GM10266 (cell line): ENCODE results near the gene SPOP.

Source experiments
- DNase-seq: peaks from one replicate; pipeline ENCODE4 v3.0.0; 2012; ENCODE audit errors: extremely low spot score
- TF ChIP-seq, protein P1 (sequence below): IDR thresholded peaks from 2 replicates; pipeline ENCODE4 v1.5.1; 2012; ENCODE audit warnings: mild to moderate bottlenecking, low read depth; ENCODE audit not compliant: control insufficient read depth, insufficient read depth; ENCODE audit errors: missing control alignments

SPOP gene

DNA sequence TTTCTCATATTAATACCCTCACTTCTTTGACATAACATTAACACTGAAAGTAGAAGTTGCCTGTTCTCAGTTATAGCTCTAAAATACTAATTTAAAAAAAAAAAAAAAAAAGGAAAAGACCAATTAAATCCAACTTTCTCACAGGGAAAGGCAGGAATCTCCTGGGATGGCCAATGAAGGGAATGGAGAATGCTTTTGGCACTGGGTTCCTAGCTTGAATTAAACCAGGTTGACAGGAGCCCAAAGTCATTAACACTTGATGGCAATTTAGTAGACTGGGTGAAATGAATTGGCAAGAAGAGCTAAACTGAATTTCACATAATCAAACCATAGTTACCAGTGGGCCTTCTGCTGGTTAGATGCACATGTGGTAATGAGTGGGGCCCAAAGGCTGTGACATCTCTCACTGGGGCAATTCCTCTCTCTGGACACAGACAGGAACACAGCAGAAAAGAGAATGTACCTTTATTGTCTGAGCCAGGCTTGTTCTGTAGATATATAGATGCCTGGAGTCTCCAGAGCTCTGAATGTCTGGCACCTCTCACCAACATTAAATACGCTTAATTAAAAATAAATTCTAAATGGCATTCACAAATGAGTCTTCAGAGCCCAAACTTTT, 64.6 kb downstream of the SPOP start:
- TF ChIP-seq, protein P1, sequence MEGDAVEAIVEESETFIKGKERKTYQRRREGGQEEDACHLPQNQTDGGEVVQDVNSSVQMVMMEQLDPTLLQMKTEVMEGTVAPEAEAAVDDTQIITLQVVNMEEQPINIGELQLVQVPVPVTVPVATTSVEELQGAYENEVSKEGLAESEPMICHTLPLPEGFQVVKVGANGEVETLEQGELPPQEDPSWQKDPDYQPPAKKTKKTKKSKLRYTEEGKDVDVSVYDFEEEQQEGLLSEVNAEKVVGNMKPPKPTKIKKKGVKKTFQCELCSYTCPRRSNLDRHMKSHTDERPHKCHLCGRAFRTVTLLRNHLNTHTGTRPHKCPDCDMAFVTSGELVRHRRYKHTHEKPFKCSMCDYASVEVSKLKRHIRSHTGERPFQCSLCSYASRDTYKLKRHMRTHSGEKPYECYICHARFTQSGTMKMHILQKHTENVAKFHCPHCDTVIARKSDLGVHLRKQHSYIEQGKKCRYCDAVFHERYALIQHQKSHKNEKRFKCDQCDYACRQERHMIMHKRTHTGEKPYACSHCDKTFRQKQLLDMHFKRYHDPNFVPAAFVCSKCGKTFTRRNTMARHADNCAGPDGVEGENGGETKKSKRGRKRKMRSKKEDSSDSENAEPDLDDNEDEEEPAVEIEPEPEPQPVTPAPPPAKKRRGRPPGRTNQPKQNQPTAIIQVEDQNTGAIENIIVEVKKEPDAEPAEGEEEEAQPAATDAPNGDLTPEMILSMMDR: no peak

DNA sequence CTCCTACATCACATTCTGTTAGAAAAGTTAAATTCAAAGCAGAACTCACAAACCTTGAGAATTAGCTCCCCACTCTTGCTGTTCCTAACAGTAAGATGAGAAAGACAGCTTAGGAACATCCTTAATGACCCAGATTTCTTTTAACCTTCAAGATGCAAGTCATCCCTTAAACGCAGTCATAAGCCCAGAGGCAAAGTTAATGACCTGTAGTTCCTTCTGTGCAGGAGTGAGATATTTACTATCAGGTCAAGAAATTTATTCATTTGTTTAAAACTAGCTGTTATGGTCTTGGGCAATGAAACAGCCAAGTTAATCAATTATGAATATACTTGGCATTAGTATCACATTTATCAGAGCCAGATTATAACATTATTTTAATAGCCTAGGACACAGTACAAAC, 65.2 kb downstream of the SPOP start:
- DNase-seq: no peak
- TF ChIP-seq, protein P1: no peak

More for the DNA sequence above, 64.6 kb downstream of the SPOP start:
- DNase-seq: no peak

DNA sequence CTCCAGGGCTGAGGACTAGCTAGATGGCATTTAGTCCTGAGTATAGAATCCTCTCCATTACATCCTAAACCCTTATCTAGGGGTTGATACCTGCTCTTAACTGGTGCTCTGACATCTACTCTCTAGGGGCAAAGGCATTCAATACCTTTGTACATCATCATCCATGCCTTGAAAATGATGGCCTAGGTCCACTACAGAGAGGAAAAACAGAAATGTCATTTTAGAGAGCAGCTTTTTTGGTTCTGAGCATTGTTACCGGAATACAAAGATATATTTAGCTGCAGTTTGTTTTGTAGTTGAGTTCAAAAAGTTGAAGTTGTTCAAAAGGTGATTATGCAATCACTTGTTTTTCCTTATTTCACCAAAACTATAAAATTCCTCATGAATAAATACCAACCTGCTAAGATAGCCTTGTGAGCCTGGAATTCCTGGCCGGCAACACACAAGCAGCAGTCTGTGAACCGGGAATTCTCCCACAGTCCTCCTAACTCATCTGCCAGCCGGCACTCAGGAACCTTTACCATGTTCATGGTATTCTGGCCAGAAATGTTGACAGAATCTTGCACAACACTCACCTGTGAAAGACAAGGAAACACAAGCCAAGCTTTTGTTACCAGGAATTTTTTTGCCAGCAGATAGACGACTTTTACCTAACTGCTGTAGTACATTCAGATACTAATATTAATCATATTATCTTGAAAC, 66.9 kb downstream of the SPOP start:
- no peak for DNase-seq
- TF ChIP-seq, protein P1: no peak

DNA sequence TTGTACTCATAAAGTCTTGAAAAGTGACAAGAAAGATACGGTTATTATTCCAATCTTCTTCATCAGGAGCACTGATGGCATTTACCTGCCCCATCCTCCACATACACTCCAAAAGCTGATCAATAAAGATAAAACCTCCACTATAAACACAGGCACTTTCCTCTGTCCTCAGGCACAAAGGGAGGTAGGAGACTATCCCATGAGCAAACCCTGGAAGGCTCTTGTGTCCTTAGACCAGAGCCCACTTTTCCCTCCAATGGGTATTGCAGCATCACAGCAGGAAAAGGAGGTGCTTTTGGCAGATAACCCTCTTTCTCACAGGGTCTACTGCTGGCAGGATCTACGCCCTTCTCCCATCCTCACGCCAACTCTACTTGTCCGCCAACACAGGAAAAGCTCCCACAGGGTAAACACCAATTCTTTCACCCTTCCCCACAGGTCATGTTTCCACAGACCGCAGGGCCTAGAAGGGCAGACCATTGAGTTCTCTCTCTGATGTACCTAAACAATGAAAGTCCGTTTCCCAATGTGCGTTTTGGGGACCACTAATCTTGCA, 73.5 kb downstream of the SPOP start:
- TF ChIP-seq, protein P1: no peak
- DNase-seq: no peak

DNA sequence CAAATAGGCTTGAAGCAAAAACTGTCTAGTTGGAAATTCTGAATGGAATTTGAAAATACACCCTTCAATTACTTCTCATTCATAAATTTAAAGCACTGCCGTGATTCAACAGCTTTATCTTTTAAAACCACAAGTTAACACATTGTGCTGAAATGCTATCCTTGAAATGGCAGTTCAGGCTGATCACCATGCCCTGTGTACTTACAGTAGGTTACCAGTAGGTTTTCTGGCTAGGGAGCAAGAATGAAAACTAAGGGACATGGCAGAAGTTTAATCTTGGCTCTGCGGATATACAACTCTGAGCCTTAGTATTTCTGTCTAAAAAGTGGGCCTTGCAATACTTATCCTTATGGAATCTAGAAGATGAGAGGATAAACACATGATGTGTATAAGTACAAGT, 74.2 kb downstream of the SPOP start:
- TF ChIP-seq, protein P1: no peak

DNA sequence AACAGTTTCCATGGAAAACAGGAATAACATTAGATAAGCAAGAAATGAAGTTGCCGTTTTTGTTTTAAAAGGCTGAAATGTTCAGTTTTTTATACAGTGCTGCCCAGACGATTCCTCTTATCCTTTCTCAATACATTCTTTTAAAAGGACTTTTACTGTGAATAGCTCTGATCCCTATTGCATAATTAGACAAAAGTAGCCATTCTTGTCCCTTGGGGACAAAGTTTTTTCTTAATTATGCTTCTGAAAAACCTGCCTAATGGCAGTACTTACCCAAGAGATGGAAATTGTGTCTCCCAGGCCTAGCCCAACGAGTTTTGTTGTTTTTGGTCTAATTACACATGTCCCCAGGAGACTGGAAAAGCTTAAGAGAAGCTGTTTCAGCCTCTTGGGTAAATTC, 74.7 kb downstream of the SPOP start:
- TF ChIP-seq, protein P1: no peak
- DNase-seq: no peak

More for the DNA sequence above, 74.2 kb downstream of the SPOP start:
- no peak for DNase-seq

DNA sequence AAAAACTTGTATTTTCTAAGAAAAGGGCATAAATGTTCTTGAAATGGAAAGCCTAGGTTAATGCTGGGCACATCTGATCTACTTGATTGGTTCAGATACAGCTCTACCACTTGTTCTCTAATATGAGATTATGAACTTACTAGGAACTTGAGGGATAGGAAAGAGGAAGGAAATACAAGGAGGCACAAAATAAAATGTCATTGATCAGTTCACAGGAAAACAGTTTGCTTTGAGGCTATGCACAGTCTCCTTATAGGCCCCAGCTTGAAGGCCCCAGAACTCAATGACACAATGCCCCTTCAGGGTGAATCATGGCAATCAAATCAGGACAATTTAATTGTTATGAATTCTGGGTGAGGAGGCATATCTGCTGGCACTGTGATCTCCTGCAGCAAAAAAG, 75.1 kb downstream of the SPOP start:
- TF ChIP-seq, protein P1: no peak
- DNase-seq: no peak
